ENCODE data around the gene SELENOS.

The SELENOS gene

GRCh38 chr15:101310161-101310480 lies 32.8 kb upstream of the SELENOS start:
- no peak for DNase-seq (ENCODE audit: low read depth)
- in situ Hi-C loops (cut with HindIII; ENCODE audit: low sequenced_read_pairs): no loop called here
- no peak for TF ChIP-seq CTCF (IDR thresholded peaks at IDR 0.05; ENCODE audit: low read depth, low read length, missing control alignments)
- H3K4me3 ChIP-seq (ENCODE audit: low read depth, low read length): no peak overlapping the region

- no peak for DNase-seq (ENCODE audit: low read depth)
- TF ChIP-seq CTCF (IDR thresholded peaks at IDR 0.05; ENCODE audit: low read depth, low read length, missing control alignments): no peak
- no peak overlapping the region for H3K4me3 ChIP-seq (ENCODE audit: low read depth, low read length)
- in situ Hi-C loops (cut with HindIII; ENCODE audit: low sequenced_read_pairs): no loop called here
Observed at GRCh38 chr15:101309436-101310160, 32.3 kb upstream of the SELENOS start.

- no peak for TF ChIP-seq CTCF (IDR thresholded peaks at IDR 0.05; ENCODE audit: low read depth, low read length, missing control alignments)
- H3K4me3 ChIP-seq (ENCODE audit: low read depth, low read length): no peak overlapping the region
- no peak for DNase-seq (ENCODE audit: low read depth)
- in situ Hi-C loops (cut with HindIII; ENCODE audit: low sequenced_read_pairs): no loop called here
Observed at GRCh38 chr15:101308604-101309435, 31.5 kb upstream of the SELENOS start.

GRCh38 chr15:101307897-101308603 lies 30.8 kb upstream of the SELENOS start:
- in situ Hi-C loops (cut with HindIII; ENCODE audit: low sequenced_read_pairs): no loop called here
- H3K4me3 ChIP-seq (ENCODE audit: low read depth, low read length): no peak overlapping the region
- no peak for DNase-seq (ENCODE audit: low read depth)
- no peak for TF ChIP-seq CTCF (IDR thresholded peaks at IDR 0.05; ENCODE audit: low read depth, low read length, missing control alignments)

- in situ Hi-C loops (cut with HindIII; ENCODE audit: low sequenced_read_pairs): no loop called here
- no peak overlapping the region for H3K4me3 ChIP-seq (ENCODE audit: low read depth, low read length)
- DNase-seq (ENCODE audit: low read depth): no peak
- TF ChIP-seq CTCF (IDR thresholded peaks at IDR 0.05; ENCODE audit: low read depth, low read length, missing control alignments): no peak
Observed at GRCh38 chr15:101307048-101307896, 30.0 kb upstream of the SELENOS start.

All from astrocyte of the cerebellum (primary cell).